Calu3 (cell line): ENCODE measurements around the gene PER1. TPM values are rescaled to one million over a fixed set of nuclear protein-coding genes. Genes with fewer than 3 reads are reported as not detected.

ENCODE experiments used
- BruUV-seq: library from RNA; stranded (reverse); fragments of 400-500 nt; replicated peaks from 2 replicates; lab custom pipeline; 2021; lab: Mats Ljungman, UMichigan
- CTCF ChIA-PET: fragments of 300-600 bp; sonication (Branson Sonifier 250); formaldehyde crosslinking; loops from one replicate; lab custom pipeline; 2022; ENCODE audit warnings: antibody characterized with exemption; lab: Charles Lee
- DNase-seq: peaks from one replicate; pipeline ENCODE4 v3.0.0; 2022
- H3K27ac Mint-ChIP-seq: one replicate; pipeline ENCODE4 v1.8.0; 2022; ENCODE audit warnings: mixed read lengths; ENCODE audit not compliant: unreplicated experiment
- H3K27me3 Mint-ChIP-seq: one replicate; pipeline ENCODE4 v1.8.0; 2022; ENCODE audit warnings: mixed read lengths; ENCODE audit not compliant: unreplicated experiment
- H3K36me3 Mint-ChIP-seq: one replicate; pipeline ENCODE4 v1.8.0; 2022; ENCODE audit warnings: mild to moderate bottlenecking, moderate library complexity, mixed read lengths; ENCODE audit not compliant: insufficient read depth, unreplicated experiment
- H3K4me1 Mint-ChIP-seq: one replicate; pipeline ENCODE4 v1.8.0; 2022; ENCODE audit warnings: mild to moderate bottlenecking, low read depth, mixed read lengths; ENCODE audit not compliant: unreplicated experiment
- H3K4me3 Mint-ChIP-seq: one replicate; pipeline ENCODE4 v1.8.0; 2022; ENCODE audit warnings: mild to moderate bottlenecking, low read depth, moderate library complexity, mixed read lengths; ENCODE audit not compliant: unreplicated experiment
- H3K9me3 Mint-ChIP-seq: one replicate; pipeline ENCODE4 v1.8.0; 2022; ENCODE audit warnings: low read depth, mixed read lengths; ENCODE audit not compliant: unreplicated experiment
- intact Hi-C: fragments of 100-400 bp; cut with micrococcal nuclease; formaldehyde crosslinking; loops from one replicate; pipeline ENCODE4 v1.10.0; 2022; ENCODE audit not compliant: unreplicated experiment
- total RNA-seq: library from RNA; stranded (reverse); gene quantifications from 2 replicates; pipeline ENCODE4 v1.2.3, GENCODE V29; 2022
- TF ChIP-seq, protein P1 (sequence below): fragments of 200-600 bp; IDR thresholded peaks from one replicate; pipeline ENCODE4 v1.8.0; 2022; ENCODE audit warnings: antibody characterized with exemption; ENCODE audit not compliant: unreplicated experiment

Gene PER1
- total RNA-seq, 1 experiment from 2014 or later: 16.1 TPM

DNA sequence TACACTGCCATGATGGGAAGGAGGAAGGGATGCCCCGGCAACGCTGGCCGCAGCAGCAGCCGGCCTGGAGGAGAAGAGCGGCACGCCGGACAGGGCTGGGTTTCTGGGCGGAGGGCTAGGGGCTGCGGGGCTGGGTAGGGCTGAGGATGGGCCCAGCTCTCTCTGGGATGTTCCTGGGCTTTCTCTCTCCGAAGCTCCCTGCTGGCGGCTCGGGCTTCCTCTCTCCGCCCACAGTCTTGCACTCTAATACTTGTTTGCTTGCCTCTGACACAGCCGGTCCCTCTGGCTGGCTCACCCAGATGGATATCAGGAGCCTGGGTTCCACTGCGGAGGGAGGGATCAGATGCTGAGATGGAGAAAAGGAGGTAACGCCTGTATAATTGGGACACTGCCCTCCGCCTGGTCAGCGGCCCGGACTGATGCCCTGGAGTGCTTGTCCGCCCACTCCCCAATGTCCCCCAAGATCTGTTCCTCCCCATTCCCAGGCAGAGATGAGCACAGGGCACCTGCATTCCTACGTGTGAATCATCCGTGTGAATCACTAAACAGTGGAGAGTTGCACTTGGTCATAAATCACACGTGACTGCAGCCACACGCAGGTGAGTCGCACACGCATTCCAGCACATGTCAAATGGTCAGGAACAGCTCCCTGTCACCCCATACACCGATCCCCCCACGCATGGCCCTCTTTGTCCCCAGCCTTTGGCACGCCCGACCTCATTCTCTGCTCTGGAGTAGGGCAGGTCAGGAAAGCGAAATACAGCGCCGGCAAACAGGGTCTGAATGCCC is 34.0 kb downstream of the PER1 start, which contains the start of gene ALOXE3:
TSS of gene ALOXE3 (minus strand) at position 535 of the 789 bp plus-strand sequence. CDS start at position 11, 524 bp downstream.
- TF ChIP-seq, protein P1, sequence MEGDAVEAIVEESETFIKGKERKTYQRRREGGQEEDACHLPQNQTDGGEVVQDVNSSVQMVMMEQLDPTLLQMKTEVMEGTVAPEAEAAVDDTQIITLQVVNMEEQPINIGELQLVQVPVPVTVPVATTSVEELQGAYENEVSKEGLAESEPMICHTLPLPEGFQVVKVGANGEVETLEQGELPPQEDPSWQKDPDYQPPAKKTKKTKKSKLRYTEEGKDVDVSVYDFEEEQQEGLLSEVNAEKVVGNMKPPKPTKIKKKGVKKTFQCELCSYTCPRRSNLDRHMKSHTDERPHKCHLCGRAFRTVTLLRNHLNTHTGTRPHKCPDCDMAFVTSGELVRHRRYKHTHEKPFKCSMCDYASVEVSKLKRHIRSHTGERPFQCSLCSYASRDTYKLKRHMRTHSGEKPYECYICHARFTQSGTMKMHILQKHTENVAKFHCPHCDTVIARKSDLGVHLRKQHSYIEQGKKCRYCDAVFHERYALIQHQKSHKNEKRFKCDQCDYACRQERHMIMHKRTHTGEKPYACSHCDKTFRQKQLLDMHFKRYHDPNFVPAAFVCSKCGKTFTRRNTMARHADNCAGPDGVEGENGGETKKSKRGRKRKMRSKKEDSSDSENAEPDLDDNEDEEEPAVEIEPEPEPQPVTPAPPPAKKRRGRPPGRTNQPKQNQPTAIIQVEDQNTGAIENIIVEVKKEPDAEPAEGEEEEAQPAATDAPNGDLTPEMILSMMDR: no peak
- Mint-ChIP-seq H3K27me3 (peaks cover 56% of the 10 kb centered on the region), H3K27ac (peak within 1 kb of the TSS; percentile 98), H3K4me1 (peaks cover 24% of the 10 kb centered on the region), H3K4me3 (peak within 1 kb of the TSS; percentile 91), H3K36me3 (peaks cover 45% of the 10 kb centered on the region), H3K9me3 (no peaks in the 10 kb centered on the region)
- DNase-seq: peak; percentile 41
- intact Hi-C loops: loop anchor here (5.0 kb wide), 2 partner anchors 36 to 56 kb away; no protein-coding TSS in a partner anchor
- no TSS peak for BruUV-seq
- CTCF ChIA-PET: interaction anchor here (0.7 to 2.4 kb wide), 8 partner anchors 20 to 129 kb away, joined by 3 to 10 read pairs (median 4); partner anchors contain the start of gene CTC1

DNA sequence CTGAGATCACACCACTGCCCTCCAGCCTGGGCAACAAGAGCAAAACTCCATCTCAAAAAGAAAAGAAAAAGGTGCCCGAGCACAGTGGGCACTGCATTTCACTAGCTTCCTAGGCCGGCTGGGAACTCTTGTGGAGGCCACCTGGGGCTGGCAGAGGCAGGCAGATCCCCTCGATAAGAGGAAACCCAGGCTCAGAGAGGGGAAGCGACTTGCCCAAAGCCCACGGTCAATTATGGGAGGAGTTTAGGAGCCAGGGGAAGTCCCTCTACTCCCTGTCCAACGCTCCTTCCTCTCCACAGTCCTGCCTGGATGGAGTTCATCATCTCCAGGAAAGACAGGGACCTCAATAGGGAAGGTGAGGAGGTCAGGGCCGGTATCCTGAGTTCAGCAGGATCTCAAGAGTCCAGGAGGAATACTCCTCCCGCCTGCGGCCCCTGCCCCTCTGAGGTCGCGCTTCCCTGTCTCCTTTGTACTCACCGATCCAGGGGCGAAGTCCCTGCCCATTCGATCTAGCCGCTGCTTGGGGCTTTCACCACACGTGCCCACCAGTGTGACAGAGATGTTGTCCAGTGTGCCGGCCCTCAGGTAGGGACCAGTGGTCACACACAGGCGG is 34.7 kb downstream of the PER1 start:
- no peak for DNase-seq
- Mint-ChIP-seq H3K4me1 (peaks cover 20% of the 10 kb centered on the region), H3K27ac (peak overlapping the region; percentile 98), H3K36me3 (peaks cover 45% of the 10 kb centered on the region), H3K4me3 (peak overlapping the region; percentile 91), H3K9me3 (no peaks in the 10 kb centered on the region), H3K27me3 (peaks cover 56% of the 10 kb centered on the region)
- TF ChIP-seq, protein P1: no peak
- CTCF ChIA-PET: interaction anchor here (0.7 to 2.4 kb wide), 4 partner anchors 19 to 57 kb away, joined by 3 to 9 read pairs (median 3); no protein-coding TSS in a partner anchor
- intact Hi-C loops: loop anchor here (5.0 kb wide), 2 partner anchors 35 to 55 kb away; no protein-coding TSS in a partner anchor
- no TSS peak for BruUV-seq

DNA sequence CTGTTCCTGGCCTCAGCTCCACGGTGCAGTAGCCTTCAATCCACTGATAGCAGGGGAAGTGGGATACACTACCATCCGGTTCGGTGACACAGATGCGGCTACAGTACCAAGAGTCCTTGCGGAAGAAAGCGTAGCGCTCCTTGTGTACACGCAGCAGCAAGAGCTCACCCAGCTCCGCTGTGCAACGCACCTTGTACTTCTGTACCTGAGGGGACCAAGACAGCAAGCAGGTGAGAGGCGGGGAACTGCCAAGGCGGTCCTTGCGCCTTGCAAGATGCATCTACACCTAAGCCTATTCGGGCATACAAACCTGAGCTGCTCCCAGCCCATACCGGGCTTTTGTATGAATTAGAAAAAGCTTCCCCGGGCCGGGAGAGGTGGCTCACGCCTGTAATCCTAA is 35.4 kb downstream of the PER1 start:
- Mint-ChIP-seq H3K27ac (no peak overlapping the region), H3K9me3 (no peaks in the 10 kb centered on the region), H3K27me3 (peaks cover 57% of the 10 kb centered on the region), H3K4me3 (no peak overlapping the region), H3K4me1 (peaks cover 20% of the 10 kb centered on the region), H3K36me3 (peaks cover 45% of the 10 kb centered on the region)
- CTCF ChIA-PET: interaction anchor here (0.7 kb wide), 1 partner anchor 20 kb away, joined by 3 read pairs; no protein-coding TSS in a partner anchor
- no TSS peak for BruUV-seq
- no peak for DNase-seq
- intact Hi-C loops: loop anchor here (5.0 kb wide), 2 partner anchors 34 to 54 kb away; no protein-coding TSS in a partner anchor
- TF ChIP-seq, protein P1: no peak

GRCh38 chr17:8110907-8111306 is 41.3 kb downstream of the PER1 start:
- CTCF ChIA-PET: interaction anchor here (1.2 to 2.0 kb wide), 4 partner anchors 11 to 51 kb away, joined by 3 to 11 read pairs (median 7); no protein-coding TSS in a partner anchor
- DNase-seq: no peak
- Mint-ChIP-seq H3K27ac (no peak overlapping the region), H3K36me3 (peaks cover 4% of the 10 kb centered on the region), H3K4me3 (no peak overlapping the region), H3K4me1 (peaks cover 21% of the 10 kb centered on the region), H3K27me3 (peaks cover 52% of the 10 kb centered on the region), H3K9me3 (no peaks in the 10 kb centered on the region)
- TF ChIP-seq, protein P1: no peak
- BruUV-seq: no TSS peak
- intact Hi-C loops: no loop called here
